HG02884 (cell line): ENCODE data around the gene QRFP.
"Not testable (repeated sequence)": the region's sequence is repeated elsewhere in the genome, so short reads cannot be mapped to it uniquely, and the experiment has no call there.

Experiments
- ATAC-seq: cut with Tn5 transposase; IDR thresholded peaks from one replicate; pipeline ENCODE4 v1.9.1; 2021; ENCODE audit warnings: mild to moderate bottlenecking, moderate library complexity; ENCODE audit not compliant: unreplicated experiment

QRFP gene

GRCh38 chr9:130920762-130921299, 24.2 kb upstream of the QRFP start:
- no peak for ATAC-seq

DNA sequence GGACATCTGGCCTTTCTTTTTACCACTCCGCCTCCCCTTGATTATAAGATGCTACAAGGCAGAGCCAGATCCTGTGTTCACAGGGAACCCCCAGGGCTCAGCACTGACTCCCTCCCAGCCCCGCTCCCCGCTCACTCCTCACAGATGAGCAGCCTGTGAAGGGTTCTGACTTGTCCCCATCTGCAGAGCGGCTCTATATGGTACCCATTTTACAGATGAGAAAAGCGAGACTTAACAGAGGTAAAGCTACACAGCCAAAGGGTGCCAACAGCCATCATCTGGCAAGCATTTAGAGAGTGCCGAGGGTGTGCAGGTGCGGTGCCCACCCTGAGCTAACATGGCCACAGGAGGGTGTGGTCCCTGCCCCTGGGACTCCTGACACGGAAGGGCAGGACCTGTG, 23.6 kb upstream of the QRFP start:
- ATAC-seq = no peak

GRCh38 chr9:130919559-130920145, 23.0 kb upstream of the QRFP start:
- no peak for ATAC-seq

- ATAC-seq = no peak
These were observed 22.4 kb upstream of the QRFP start for GRCh38 chr9:130918826-130919558.

DNA sequence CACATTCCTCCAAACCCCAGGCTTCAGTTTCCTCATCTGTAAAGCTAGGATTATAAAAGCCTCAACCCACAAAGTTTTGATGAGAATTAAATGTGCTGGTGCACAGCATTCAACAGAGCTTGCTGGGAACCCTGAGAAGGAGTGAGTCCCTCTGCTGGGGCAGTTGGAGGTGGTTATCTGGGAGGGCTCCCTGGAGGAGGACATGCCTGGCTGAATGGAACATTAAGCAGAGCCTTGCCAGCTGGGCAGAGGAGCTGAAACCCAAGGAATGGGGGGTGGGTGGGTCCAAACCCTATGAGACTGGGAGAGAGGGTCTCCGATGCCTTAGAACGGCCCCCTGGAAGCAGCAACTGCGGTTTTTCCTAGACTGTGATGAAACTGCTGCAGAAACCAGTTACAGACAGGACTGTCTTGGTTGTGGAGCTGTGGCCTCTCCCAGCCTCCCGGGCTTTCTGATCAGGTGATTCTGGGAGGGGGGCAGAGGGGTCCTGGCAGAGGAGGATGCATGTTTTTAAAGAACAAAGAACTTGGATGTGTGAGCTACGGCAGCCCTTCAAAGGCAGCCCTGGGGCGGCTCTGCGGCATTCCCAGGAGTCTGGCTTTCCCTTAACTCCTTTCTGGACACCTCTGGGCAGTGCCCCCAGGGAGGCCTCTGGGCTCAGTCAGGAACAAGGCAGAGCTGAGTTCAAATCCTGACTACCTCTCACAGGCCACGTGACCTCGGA, 21.7 kb upstream of the QRFP start:
- ATAC-seq = no peak

- ATAC-seq = no peak
These were observed 20.8 kb upstream of the QRFP start for GRCh38 chr9:130917168-130917960.

- no peak for ATAC-seq
These were observed 18.5 kb upstream of the QRFP start for GRCh38 chr9:130915096-130915447.

- ATAC-seq = no peak
These were observed 17.9 kb upstream of the QRFP start for GRCh38 chr9:130914417-130915095.

DNA sequence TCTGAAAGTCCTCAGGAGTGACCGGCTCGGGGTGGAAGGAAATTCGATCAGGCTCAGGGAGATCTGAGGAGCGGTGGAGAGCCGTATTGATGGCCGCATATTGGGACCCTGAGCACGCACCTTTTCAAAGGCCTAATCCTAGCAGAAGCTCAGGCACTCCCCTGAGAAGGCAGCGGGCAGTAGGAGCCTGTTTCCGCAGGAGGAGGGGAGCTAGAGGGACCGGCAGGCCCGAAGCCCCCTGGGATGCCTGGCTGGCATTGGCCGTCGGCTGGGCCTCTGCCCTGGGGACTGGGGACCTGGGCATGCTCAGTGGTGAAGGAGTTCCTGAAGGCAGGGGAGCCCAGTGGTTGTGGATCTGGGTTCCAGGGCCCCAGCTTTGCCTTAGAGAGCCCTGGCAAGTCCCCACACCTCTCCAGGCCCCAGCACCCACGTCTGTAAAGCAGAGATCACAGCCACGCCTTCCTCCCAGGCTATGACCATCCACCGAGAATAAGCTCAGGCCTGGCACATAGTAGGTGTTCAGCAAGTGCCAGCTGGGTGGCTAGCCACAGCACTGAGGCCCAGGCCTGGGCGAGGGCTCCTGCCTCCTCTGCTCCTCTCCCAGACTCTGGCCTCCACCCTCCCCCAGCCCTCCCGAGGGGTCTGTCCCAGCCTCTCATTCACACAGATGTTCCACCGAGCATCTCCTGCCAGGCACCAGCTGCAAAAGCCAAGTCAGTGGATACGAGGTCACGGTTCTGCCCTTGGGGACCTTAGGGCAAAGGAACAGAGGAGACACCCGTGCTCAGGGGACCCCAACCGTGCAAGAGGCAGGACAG, 17.2 kb upstream of the QRFP start:
- no peak for ATAC-seq

DNA sequence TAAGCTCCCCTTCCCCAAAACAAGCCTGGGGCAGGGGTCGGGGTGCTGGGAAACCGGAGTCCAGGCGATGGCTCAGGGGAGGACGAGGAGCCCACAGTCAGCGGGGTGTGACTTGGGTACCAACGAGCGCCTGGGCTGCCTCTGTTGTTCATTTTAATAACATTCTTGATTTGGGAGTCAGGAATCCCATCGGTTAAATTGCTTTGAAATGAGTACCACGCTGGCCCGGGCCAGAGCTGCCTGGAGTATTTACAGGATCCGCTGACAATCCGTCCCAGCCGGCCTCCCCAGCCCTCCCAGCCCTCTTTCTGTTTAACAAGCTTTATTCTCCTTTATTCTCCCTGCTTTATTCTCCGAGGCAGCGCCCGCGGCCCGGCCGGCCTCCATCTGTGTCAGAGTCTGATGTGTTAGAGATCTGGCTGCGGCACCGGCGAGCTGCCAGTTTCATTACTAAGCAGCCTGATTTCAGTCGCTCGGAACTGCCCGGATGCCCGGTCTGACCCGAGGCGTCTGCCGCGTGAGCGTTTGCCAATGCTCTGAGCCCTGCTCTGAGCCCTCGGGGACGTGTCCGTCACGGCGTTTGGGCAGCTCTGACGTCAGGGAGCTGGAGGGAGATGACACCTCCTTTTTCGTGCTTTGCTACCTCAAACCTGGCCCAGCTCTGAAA, 16.5 kb upstream of the QRFP start:
- ATAC-seq = no peak

- ATAC-seq = no peak
These were observed 14.8 kb upstream of the QRFP start for GRCh38 chr9:130911254-130912049.

DNA sequence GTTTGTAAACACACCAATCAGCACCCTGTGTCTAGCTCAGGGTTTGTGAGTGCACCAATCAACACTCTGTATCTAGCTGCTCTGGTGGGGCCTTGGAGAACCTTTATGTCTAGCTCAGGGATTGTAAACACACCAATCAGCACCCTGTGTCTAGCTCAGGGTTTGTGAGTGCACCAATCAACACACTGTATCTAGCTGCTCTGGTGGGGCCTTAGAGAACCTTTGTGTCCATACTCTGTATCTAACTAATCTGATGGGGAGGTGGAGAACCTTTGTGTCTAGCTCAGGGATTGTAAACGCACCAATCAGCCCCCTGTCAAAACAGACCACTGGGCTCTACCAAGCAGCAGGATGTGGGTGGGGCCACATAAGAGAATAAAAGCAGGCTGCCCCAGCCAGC, 14.1 kb upstream of the QRFP start:
- not testable (repeated sequence) for ATAC-seq

- ATAC-seq = not testable (repeated sequence)
These were observed 13.4 kb upstream of the QRFP start for GRCh38 chr9:130910041-130910440.

DNA sequence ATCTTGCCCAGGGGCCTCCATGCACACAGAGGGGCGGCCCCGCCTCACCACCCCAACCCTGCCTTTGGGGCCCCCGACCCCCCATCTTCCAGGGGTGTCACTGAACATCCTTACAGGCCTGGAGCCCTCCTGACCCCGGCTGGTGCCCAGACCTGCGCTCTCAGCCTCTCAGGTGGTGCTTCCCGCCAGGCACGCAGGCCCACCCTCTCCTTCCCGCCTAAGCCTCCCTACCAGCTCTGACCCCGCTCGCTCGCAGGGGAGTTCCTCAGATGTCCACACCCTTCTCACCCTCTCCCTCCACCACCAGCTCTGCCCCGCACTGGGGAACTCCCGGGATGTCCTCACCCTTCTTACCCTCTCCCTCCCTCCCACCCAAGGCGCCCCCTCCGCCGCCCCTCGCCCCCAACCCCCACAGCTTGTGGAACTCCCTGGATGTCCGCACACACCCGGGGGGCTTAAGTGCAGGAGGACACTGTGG, 12.3 kb upstream of the QRFP start:
- ATAC-seq = no peak

DNA sequence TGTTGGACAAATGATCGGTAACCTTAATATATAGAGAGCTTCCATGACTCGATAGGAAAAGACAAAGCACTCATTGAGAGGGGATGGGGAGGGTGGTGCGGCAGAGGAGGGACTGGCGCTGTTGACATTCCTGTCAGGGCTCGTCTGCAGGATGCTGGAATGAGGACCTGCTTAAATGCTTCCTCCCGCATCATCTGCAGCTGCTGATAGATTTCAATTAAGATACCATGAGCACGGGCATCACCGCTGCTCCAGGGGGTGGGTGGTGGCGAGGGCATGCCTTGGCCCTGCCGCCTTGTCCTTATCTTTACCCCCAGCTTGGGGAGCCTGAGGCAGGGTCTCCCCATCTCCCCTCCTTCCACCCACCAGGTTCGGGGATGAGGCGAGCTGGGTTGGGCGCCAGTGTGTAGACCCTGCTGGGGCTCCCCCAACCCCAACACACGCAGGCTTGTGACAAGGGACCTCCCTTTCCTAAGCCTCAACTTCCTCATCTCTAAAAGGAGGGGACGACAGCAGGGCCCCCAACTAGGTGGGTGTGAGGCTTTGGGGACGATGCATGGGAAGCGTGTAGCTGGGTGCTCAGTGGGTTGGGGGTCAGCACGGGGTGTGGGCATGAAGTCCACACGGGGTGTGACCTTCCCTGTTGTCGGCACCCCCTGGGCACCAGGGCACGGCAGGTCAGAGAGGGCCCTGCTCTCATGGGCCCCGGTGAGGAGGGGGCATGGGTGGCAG, 11.7 kb upstream of the QRFP start:
- no peak for ATAC-seq

DNA sequence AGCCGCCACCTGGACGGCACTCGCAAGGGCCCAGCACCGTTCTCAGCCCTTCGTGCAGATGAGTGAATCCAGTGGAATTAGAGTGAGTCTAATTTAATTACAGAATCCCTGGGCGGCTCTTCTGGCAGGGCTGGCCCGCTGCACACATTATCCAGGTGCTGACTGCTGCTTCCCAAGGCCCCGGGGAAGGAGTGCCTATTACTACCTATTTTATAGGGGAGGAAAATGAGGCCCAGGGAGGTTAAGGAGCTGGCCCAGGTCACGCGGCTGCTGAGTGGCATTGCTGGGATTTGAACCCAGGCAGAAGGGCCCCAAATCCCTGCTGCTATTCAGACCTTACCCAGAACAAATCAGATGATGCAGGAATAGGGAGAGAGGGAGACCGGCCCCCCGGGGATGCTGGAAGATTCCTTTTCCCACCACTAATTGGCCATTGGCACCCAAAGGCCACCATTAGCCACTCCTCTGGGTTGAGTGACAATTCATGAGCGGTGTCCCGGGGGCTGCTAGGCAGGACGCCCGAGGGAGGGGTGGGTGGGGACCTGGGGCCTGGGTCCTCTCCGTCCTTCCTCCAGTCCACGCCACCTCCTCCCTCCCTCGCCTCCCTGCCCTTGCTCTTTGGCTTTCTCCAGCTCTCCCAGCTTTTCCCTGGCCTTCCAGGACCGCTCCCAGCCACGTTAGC, 10.3 kb upstream of the QRFP start:
- ATAC-seq = no peak
